K562 (cell line): ENCODE measurements around the gene C1RL. TPM values are rescaled to one million over a fixed set of nuclear protein-coding genes. Genes with fewer than 3 reads are reported as not detected.

Experiments
- BRD9 ChIP-seq: fragments of 450-650 bp; IDR thresholded peaks from 2 replicates; pipeline ENCODE4 v1.6.1; 2018; ENCODE audit warnings: low read depth; ENCODE audit not compliant: partially characterized antibody
- CBX3 ChIP-seq, 2 experiments: IDR thresholded peaks; 1 replicate in 1 of 2; 2 replicates in 1 of 2; pipeline ENCODE4 v1.6.1; 2012; ENCODE audit warnings: inconsistent platforms in 2 of 2, low read length in 2 of 2, borderline replicate concordance in 1 of 2, control low read depth in 1 of 2
- ETV1 ChIP-seq: fragments of 450-650 bp; conservative IDR thresholded peaks from 2 replicates; pipeline ENCODE4 v1.6.1; 2016; ENCODE audit warnings: missing genetic modification characterization, control low read depth, low read depth, missing compliant biosample characterization
- GABPB1 ChIP-seq: sonication (generic); formaldehyde crosslinking; IDR thresholded peaks from 2 replicates; pipeline ENCODE4 v1.8.0; 2022; ENCODE audit warnings: mild to moderate bottlenecking, missing genetic modification reagents
- GMEB1 ChIP-seq: fragments of 250-450 bp; sonication (Bioruptor Pico); IDR thresholded peaks from 2 replicates; pipeline ENCODE4 v1.4.0; 2020; ENCODE audit warnings: mild to moderate bottlenecking
- GTF3C2 ChIP-seq: IDR thresholded peaks from 3 replicates; pipeline ENCODE4 v1.6.1; 2011; ENCODE audit warnings: borderline replicate concordance, mild to moderate bottlenecking, moderate library complexity; ENCODE audit not compliant: insufficient read length; ENCODE audit errors: extremely low read depth
- HCFC1 ChIP-seq: IDR thresholded peaks from 2 replicates; pipeline ENCODE4 v1.6.1; 2012; ENCODE audit warnings: low read depth, low read length, improper control_type of control experiment
- HNRNPUL1 ChIP-seq: fragments of 200-400 bp; formaldehyde crosslinking; IDR thresholded peaks from 2 replicates; pipeline ENCODE4 v1.6.1; 2017; ENCODE audit warnings: low read length
- KDM4B ChIP-seq, 2 experiments: fragments of 450-650 bp in 1 of 2; sonication (generic) in 1 of 2; IDR thresholded peaks; 2 replicates each; pipeline ENCODE4 v1.6.1; 2016 to 2017; ENCODE audit warnings: borderline replicate concordance in 2 of 2, antibody characterized with exemption in 1 of 2, low read depth in 1 of 2, mild to moderate bottlenecking in 1 of 2
- MTF1 ChIP-seq: fragments of 250-450 bp; sonication (Bioruptor Pico); IDR thresholded peaks from 2 replicates; pipeline ENCODE4 v1.9.0; 2021; ENCODE audit warnings: moderate library complexity, mild to moderate bottlenecking, inconsistent platforms, borderline replicate concordance
- NFE2 ChIP-seq: IDR thresholded peaks from 2 replicates; pipeline ENCODE4 v1.6.1; 2014; ENCODE audit warnings: antibody characterized with exemption, low read depth
- NFIC ChIP-seq: fragments of 450-650 bp; IDR thresholded peaks from 2 replicates; pipeline ENCODE4 v1.6.1; 2017; ENCODE audit warnings: mild to moderate bottlenecking, inconsistent platforms
- PHF20 ChIP-seq: fragments of 450-650 bp; IDR thresholded peaks from 2 replicates; pipeline ENCODE4 v1.6.1; 2018; ENCODE audit not compliant: partially characterized antibody
- POU5F1 ChIP-seq: fragments of 150-350 bp; IDR thresholded peaks from 2 replicates; pipeline ENCODE4 v1.6.1; 2014; ENCODE audit warnings: borderline replicate concordance, low read length, low read depth, mild to moderate bottlenecking; ENCODE audit not compliant: partially characterized antibody
- PTTG1 ChIP-seq: fragments of 450-650 bp; IDR thresholded peaks from 2 replicates; pipeline ENCODE4 v1.6.1; 2016; ENCODE audit warnings: low read depth, mild to moderate bottlenecking, missing genetic modification characterization, missing compliant biosample characterization
- PYGO2 ChIP-seq: fragments of 450-650 bp; IDR thresholded peaks from 2 replicates; pipeline ENCODE4 v1.6.1; 2016; ENCODE audit warnings: mild to moderate bottlenecking, missing genetic modification characterization, moderate library complexity, missing compliant biosample characterization
- RB1 ChIP-seq: fragments of 450-650 bp; IDR thresholded peaks from 2 replicates; pipeline ENCODE4 v1.6.1; 2017; ENCODE audit warnings: low read depth, mild to moderate bottlenecking
- RBM15 ChIP-seq: fragments of 200-400 bp; formaldehyde crosslinking; IDR thresholded peaks from 2 replicates; pipeline ENCODE4 v1.6.1; 2018; ENCODE audit warnings: mild to moderate bottlenecking, low read length, moderate library complexity; ENCODE audit not compliant: insufficient read depth
- SRF ChIP-seq, 2 experiments: fragments of 250-450, 450-650 bp in 1 of 2; sonication (Bioruptor Pico) in 1 of 2; sonication (generic) in 1 of 2; formaldehyde crosslinking; IDR thresholded peaks; 2 replicates each; pipeline versions ENCODE4 v1.5.0 to v1.5.1; 2020 to 2022; ENCODE audit warnings: mild to moderate bottlenecking in 1 of 2, missing genetic modification reagents in 1 of 2
- TGIF2 ChIP-seq: sonication (generic); formaldehyde crosslinking; IDR thresholded peaks from 2 replicates; pipeline ENCODE4 v1.8.1; 2022; ENCODE audit warnings: mild to moderate bottlenecking, missing genetic modification reagents, moderate library complexity
- ZNF23 ChIP-seq: fragments of 250-450 bp; sonication (Bioruptor Pico); IDR thresholded peaks from 2 replicates; pipeline ENCODE4 v1.4.0; 2020; ENCODE audit warnings: mild to moderate bottlenecking
- ZNF3 ChIP-seq: fragments of 250-450 bp; sonication (Bioruptor Pico); IDR thresholded peaks from 2 replicates; pipeline ENCODE4 v1.5.0; 2021; ENCODE audit warnings: mild to moderate bottlenecking, moderate library complexity
- ZNF311 ChIP-seq: fragments of 250-450 bp; sonication (Bioruptor Pico); IDR thresholded peaks from 2 replicates; pipeline ENCODE4 v1.4.0; 2020; ENCODE audit warnings: mild to moderate bottlenecking, moderate library complexity
- ZNF354B ChIP-seq: fragments of 250-450 bp; sonication (Bioruptor Pico); IDR thresholded peaks from 2 replicates; pipeline ENCODE4 v1.4.0; 2020
- polyA plus RNA-seq, 8 experiments: library from polyadenylated mRNA; depleted of rRNA in 4 of 8; stranded (reverse) in 5 of 8; unstranded in 3 of 8; fragments of >200 nt; fragmentation: Nextera tagmentation in 2 of 8; fragmentation: Illumina TruSeq in 1 of 8; extraction: Ambion mirVana in 2 of 8; extraction: Trizol in 1 of 8; gene quantifications; 2 replicates each; pipeline versions ENCODE4 v1.2.1 to v1.2.3, GENCODE V29; 2011 to 2014; ENCODE audit warnings: inconsistent platforms in 1 of 8, missing spikeins in 1 of 8
- total RNA-seq, 7 experiments: library from RNA; depleted of rRNA in 6 of 7; stranded (reverse); fragments of >200 nt in 6 of 7; fragmentation: Illumina TruSeq in 2 of 7; extraction: Trizol in 2 of 7; gene quantifications; 2 replicates each; pipeline versions ENCODE4 v1.2.1 to v1.2.3, GENCODE V29; 2011 to 2021; ENCODE audit warnings: low replicate concordance in 1 of 7

C1RL gene
- total and polyA plus RNA-seq, 9 of the 15 experiments (the other 6 are each of a cell fraction or from before 2014, with no cell fraction given) = 1.4 to 10.7 (median 8.0) TPM

- no peak for TF ChIP-seq ZNF3
- no peak for TF ChIP-seq NFE2
- TF ChIP-seq BRD9 = no peak
- no peak for TF ChIP-seq NFIC
- no peak for TF ChIP-seq GABPB1 (CRISPR knock-in tag)
- no peak for TF ChIP-seq HNRNPUL1
- peak; percentile 53 for TF ChIP-seq ETV1 (tag)
- no peak for TF ChIP-seq TGIF2 (CRISPR knock-in tag)
- no peak for TF ChIP-seq CBX3 (IDR thresholded peaks at IDR 0.05; ENCODE audit: borderline replicate concordance in 1 of 2, low read length in 2 of 2)
- peak; percentile 93 for TF ChIP-seq PYGO2
- TF ChIP-seq ZNF23 (CRISPR knock-in tag) = no peak
- TF ChIP-seq GMEB1 (CRISPR knock-in tag) = peak; percentile 47; the same call in 1 of the 2 replicates
- TF ChIP-seq HCFC1 = no peak
- no peak for TF ChIP-seq POU5F1
- no peak for TF ChIP-seq GTF3C2
- TF ChIP-seq RBM15 = no peak
- TF ChIP-seq KDM4B (IDR thresholded peaks at IDR 0.05; ENCODE audit: borderline replicate concordance in 2 of 2, low read depth in 1 of 2) = no peak
- TF ChIP-seq SRF (CRISPR knock-in tag; IDR thresholded peaks at IDR 0.05) = no peak
- peak; percentile 59; the same call in 1 of the 2 replicates for TF ChIP-seq ZNF354B (CRISPR knock-in tag)
- no peak for TF ChIP-seq PHF20
- TF ChIP-seq RB1 = no peak
- peak; percentile 95 for TF ChIP-seq PTTG1 (tag)
- TF ChIP-seq ZNF311 (CRISPR knock-in tag) = peak; percentile 81
- TF ChIP-seq MTF1 (CRISPR knock-in tag) = no peak; the same call in 1 of the 2 replicates
These were observed 50.7 kb downstream of the C1RL start (continued) for GRCh38 chr12:7058163-7058845.
